ENCODE results near the gene ABHD8. TPM values are rescaled to one million over a fixed set of nuclear protein-coding genes. Genes with fewer than 3 reads are reported as not detected.

The ABHD8 gene
- total and polyA plus RNA-seq, 2 of the 13 experiments (the other 11 are each of a cell fraction or from before 2014, with no cell fraction given): 6.3 to 7.2 TPM

DNA sequence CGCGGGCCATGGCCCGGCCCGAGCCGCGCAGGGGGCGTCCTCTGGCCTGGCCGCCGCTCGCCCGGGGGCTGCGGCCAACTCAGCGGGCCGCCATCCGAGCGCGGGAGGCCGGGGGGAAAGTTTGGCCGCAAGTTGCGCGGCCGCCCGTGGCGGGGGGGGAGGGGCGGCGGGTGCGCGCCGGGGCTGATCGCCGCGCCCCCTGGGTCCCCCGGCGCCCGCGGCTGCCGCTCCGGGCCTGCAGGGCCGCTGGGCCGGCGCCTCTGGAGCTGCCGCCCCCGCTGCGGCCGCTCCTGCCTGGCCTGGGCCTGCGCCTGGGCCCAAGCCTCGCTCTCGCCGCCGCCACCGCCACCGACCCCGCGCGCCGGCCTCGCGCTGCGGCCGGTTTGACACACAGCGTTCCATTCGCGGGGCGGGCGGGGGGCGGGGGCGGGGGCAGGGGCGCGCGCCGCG, 57.7 kb downstream of the ABHD8 start, which contains the start of gene NR2F6 (continued):
- TF ChIP-seq, protein P1, sequence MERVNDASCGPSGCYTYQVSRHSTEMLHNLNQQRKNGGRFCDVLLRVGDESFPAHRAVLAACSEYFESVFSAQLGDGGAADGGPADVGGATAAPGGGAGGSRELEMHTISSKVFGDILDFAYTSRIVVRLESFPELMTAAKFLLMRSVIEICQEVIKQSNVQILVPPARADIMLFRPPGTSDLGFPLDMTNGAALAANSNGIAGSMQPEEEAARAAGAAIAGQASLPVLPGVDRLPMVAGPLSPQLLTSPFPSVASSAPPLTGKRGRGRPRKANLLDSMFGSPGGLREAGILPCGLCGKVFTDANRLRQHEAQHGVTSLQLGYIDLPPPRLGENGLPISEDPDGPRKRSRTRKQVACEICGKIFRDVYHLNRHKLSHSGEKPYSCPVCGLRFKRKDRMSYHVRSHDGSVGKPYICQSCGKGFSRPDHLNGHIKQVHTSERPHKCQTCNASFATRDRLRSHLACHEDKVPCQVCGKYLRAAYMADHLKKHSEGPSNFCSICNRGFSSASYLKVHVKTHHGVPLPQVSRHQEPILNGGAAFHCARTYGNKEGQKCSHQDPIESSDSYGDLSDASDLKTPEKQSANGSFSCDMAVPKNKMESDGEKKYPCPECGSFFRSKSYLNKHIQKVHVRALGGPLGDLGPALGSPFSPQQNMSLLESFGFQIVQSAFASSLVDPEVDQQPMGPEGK (CRISPR knock-in tag; IDR thresholded peaks at IDR 0.05): 0 out of 2 replicates have a peak, but pooled peaks have one; percentile 6
- TF ChIP-seq, protein P2, sequence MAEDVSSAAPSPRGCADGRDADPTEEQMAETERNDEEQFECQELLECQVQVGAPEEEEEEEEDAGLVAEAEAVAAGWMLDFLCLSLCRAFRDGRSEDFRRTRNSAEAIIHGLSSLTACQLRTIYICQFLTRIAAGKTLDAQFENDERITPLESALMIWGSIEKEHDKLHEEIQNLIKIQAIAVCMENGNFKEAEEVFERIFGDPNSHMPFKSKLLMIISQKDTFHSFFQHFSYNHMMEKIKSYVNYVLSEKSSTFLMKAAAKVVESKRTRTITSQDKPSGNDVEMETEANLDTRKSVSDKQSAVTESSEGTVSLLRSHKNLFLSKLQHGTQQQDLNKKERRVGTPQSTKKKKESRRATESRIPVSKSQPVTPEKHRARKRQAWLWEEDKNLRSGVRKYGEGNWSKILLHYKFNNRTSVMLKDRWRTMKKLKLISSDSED (CRISPR knock-in tag; IDR thresholded peaks at IDR 0.05): no peak
- no peak for TF ChIP-seq RORA (CRISPR knock-in tag; IDR thresholded peaks at IDR 0.05)

DNA sequence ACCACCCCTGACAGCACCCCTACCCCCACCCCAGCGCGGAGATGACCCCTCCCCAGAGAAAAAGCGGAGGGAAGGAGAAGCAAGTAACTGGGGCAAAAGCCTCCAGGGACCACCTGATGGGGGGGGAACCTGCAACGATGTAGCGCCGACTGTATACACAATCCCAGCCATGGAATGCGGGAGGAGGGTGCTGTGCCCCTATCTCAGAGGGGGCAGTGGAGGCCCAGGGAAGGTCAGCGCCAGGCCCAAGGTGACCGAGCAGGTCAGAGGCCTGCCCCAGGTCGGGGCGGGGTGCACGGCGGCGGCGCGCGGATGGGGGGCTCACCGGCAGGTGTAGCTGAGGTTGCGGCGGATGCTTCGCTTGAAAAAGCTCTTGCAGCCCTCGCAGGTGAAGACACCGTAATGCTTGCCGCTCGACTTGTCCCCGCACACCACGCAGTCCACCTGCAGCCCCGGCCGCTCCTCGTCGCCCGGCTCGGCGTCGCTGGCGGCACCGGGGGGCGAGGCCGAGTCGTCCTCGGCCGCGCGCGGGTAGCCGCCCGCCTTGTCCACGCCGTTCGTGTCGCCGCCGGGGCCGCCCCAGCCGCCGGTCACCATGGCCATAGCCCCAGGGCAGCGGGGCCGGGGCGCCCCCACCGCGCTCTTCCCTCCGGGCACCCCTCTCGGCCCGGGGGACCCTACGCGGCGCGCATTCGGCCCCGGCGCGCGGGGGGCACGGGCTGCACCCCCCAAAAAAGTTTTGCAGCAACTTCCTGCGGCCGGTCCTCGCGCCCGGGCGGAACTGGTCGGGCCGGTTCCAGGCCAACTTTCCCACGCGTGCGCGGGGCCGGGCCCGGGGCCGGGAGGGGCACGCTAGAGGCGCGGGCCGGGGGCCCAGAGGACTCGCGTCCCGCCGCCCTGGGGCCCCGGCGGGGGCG, 58.3 kb downstream of the ABHD8 start:
- POLR2A ChIA-PET: interaction anchor here (0.8 to 9.0 kb wide), 13 partner anchors 10 to 160 kb away, joined by 3 to 178 read pairs (median 5); partner anchors contain the start of genes BABAM1, BST2, MRPL34 and OCEL1
- Histone ChIP-seq H3K4me1 (ENCODE audit: insufficient read depth, low read length) (peaks cover 73% of the 10 kb centered on the region), H3K9ac (ENCODE audit: insufficient read depth, low read depth, low read length) (peak overlapping the region; percentile 90), H3K27ac (ENCODE audit: extremely low read length, insufficient read depth, low read length) (peak overlapping the region; percentile 95), H3K27me3 (ENCODE audit: control insufficient read depth in 1 of 2, insufficient read depth in 2 of 2, low read length in 2 of 2) (no peaks in the 10 kb centered on the region), H3K4me2 (ENCODE audit: low read depth, low read length) (peak overlapping the region; percentile 99), H3K9me3 (ENCODE audit: low read length) (no peaks in the 10 kb centered on the region), H4K20me1 (ENCODE audit: insufficient read depth, low read length) (peaks cover 23% of the 10 kb centered on the region; the same call in 1 of the 2 replicates), H3K79me2 (ENCODE audit: insufficient read depth, low read length) (peaks cover 44% of the 10 kb centered on the region), H3K36me3 (replicated peaks in 1 of 2; ENCODE audit: control insufficient read depth in 1 of 2, insufficient read depth in 2 of 2, low read length in 2 of 2) (no peaks in the 10 kb centered on the region), H2AFZ (ENCODE audit: low read length) (no peak overlapping the region), H3K4me3 (replicated peaks in 1 of 3; ENCODE audit: insufficient read depth in 1 of 3, low read depth in 2 of 3, low read length in 3 of 3) (peak overlapping the region; percentile 87 to 92 (median 89))
- in situ Hi-C loops (cut with HindIII; ENCODE audit: extremely low pct_ligation_motif_present, low pct_unique_long_range_greater_than_20kb) (no loop called here), intact Hi-C loops (cut with micrococcal nuclease; ENCODE audit: unreplicated experiment) (no loop called here)
- CTCF ChIA-PET (ENCODE audit: low intra/inter-chr PET ratio, low total read pairs): no interaction called here
- WGBS (ENCODE audit: low lambda C conversion rate): 0% methylated on average over 1 of the region's 100 CpGs
- ATAC-seq (no peak), FAIRE-seq (no peak), DNase-seq (ENCODE audit: low spot score) (no peak)
- BruUV-seq (replicated peaks): no TSS peak
- no peak for TF ChIP-seq GTF3A (CRISPR knock-in tag; conservative IDR thresholded peaks at IDR 0.05)
- TF ChIP-seq, protein P3, sequence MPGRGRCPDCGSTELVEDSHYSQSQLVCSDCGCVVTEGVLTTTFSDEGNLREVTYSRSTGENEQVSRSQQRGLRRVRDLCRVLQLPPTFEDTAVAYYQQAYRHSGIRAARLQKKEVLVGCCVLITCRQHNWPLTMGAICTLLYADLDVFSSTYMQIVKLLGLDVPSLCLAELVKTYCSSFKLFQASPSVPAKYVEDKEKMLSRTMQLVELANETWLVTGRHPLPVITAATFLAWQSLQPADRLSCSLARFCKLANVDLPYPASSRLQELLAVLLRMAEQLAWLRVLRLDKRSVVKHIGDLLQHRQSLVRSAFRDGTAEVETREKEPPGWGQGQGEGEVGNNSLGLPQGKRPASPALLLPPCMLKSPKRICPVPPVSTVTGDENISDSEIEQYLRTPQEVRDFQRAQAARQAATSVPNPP (CRISPR knock-in tag; IDR thresholded peaks at IDR 0.05): no peak
- TF ChIP-seq, protein P4, sequence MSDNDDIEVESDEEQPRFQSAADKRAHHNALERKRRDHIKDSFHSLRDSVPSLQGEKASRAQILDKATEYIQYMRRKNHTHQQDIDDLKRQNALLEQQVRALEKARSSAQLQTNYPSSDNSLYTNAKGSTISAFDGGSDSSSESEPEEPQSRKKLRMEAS (IDR thresholded peaks at IDR 0.05): peak; percentile 52; the same call in 1 of the 2 replicates
- TF ChIP-seq, protein P5, sequence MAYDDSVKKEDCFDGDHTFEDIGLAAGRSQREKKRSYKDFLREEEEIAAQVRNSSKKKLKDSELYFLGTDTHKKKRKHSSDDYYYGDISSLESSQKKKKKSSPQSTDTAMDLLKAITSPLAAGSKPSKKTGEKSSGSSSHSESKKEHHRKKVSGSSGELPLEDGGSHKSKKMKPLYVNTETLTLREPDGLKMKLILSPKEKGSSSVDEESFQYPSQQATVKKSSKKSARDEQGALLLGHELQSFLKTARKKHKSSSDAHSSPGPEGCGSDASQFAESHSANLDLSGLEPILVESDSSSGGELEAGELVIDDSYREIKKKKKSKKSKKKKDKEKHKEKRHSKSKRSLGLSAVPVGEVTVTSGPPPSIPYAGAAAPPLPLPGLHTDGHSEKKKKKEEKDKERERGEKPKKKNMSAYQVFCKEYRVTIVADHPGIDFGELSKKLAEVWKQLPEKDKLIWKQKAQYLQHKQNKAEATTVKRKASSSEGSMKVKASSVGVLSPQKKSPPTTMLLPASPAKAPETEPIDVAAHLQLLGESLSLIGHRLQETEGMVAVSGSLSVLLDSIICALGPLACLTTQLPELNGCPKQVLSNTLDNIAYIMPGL (CRISPR knock-in tag; IDR thresholded peaks at IDR 0.05; ENCODE audit: borderline replicate concordance in 1 of 2, low read depth in 1 of 2): peak; percentile 13 to 79; a peak in 1 of 4 replicates
- TF ChIP-seq, protein P6, sequence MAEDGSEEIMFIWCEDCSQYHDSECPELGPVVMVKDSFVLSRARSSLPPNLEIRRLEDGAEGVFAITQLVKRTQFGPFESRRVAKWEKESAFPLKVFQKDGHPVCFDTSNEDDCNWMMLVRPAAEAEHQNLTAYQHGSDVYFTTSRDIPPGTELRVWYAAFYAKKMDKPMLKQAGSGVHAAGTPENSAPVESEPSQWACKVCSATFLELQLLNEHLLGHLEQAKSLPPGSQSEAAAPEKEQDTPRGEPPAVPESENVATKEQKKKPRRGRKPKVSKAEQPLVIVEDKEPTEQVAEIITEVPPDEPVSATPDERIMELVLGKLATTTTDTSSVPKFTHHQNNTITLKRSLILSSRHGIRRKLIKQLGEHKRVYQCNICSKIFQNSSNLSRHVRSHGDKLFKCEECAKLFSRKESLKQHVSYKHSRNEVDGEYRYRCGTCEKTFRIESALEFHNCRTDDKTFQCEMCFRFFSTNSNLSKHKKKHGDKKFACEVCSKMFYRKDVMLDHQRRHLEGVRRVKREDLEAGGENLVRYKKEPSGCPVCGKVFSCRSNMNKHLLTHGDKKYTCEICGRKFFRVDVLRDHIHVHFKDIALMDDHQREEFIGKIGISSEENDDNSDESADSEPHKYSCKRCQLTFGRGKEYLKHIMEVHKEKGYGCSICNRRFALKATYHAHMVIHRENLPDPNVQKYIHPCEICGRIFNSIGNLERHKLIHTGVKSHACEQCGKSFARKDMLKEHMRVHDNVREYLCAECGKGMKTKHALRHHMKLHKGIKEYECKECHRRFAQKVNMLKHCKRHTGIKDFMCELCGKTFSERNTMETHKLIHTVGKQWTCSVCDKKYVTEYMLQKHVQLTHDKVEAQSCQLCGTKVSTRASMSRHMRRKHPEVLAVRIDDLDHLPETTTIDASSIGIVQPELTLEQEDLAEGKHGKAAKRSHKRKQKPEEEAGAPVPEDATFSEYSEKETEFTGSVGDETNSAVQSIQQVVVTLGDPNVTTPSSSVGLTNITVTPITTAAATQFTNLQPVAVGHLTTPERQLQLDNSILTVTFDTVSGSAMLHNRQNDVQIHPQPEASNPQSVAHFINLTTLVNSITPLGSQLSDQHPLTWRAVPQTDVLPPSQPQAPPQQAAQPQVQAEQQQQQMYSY (CRISPR knock-in tag; IDR thresholded peaks at IDR 0.05): no peak
